Measurements from ENCODE around the gene CFL1. TPM values are rescaled to one million over a fixed set of nuclear protein-coding genes. Genes with fewer than 3 reads are reported as not detected.

Gene CFL1
- total and polyA plus RNA-seq, 10 of the 15 experiments (the other 5 are each of a cell fraction or from before 2014, with no cell fraction given) = 164 to 2,994 (median 1,500) TPM

DNA sequence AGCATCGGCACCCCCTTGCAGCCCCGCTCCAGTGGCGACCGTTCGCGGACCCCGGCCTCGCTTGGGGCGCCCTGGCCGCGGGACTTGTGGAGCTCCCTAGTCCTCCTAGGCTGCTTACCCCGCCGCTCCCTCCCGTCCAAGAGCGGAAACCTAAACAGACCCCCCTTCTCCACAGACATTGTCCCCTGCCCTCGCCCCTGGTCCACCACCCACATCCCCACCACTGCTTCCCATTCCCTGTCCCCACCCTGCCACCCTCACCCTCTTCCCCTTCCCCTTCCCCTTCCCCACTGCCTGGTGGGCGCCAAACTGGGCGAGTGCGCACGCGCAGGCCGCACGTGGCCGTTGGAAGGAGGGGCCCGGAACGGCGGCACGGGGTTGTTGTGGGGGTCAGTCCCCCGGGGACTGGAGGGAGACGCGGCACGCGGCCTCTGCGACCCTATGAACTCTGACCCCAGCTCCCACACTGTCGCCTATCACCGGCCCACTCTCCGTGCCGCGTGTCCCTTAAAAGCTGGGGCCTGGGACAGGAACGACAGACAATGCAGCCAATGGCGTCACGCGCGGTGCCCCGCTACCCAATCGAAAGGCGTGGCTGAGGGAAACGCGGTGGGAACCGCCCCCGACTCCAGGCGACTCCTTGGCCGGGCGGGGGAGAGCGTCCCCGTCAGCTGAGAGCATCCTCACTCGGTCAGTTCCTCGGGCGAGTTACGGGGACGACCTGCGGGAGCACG lies 24.5 kb downstream of the CFL1 start, which contains the start of gene SNX32 (continued):
- TF ChIP-seq, protein P1, sequence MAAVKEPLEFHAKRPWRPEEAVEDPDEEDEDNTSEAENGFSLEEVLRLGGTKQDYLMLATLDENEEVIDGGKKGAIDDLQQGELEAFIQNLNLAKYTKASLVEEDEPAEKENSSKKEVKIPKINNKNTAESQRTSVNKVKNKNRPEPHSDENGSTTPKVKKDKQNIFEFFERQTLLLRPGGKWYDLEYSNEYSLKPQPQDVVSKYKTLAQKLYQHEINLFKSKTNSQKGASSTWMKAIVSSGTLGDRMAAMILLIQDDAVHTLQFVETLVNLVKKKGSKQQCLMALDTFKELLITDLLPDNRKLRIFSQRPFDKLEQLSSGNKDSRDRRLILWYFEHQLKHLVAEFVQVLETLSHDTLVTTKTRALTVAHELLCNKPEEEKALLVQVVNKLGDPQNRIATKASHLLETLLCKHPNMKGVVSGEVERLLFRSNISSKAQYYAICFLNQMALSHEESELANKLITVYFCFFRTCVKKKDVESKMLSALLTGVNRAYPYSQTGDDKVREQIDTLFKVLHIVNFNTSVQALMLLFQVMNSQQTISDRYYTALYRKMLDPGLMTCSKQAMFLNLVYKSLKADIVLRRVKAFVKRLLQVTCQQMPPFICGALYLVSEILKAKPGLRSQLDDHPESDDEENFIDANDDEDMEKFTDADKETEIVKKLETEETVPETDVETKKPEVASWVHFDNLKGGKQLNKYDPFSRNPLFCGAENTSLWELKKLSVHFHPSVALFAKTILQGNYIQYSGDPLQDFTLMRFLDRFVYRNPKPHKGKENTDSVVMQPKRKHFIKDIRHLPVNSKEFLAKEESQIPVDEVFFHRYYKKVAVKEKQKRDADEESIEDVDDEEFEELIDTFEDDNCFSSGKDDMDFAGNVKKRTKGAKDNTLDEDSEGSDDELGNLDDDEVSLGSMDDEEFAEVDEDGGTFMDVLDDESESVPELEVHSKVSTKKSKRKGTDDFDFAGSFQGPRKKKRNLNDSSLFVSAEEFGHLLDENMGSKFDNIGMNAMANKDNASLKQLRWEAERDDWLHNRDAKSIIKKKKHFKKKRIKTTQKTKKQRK (IDR thresholded peaks at IDR 0.05; ENCODE audit: low read depth, low read length) = peak; percentile 36; the same call in 1 of the 2 replicates
- TF ChIP-seq EZH2 (IDR thresholded peaks at IDR 0.05; ENCODE audit: borderline replicate concordance, control insufficient read depth, low read depth, low read length) = no peak
- TF ChIP-seq, protein P2, sequence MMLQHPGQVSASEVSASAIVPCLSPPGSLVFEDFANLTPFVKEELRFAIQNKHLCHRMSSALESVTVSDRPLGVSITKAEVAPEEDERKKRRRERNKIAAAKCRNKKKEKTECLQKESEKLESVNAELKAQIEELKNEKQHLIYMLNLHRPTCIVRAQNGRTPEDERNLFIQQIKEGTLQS (IDR thresholded peaks at IDR 0.05; ENCODE audit: borderline replicate concordance, extremely low read depth, low read depth, low read length) = peak; percentile 68; the same call in 1 of the 2 replicates
- TF ChIP-seq DPF2 (IDR thresholded peaks at IDR 0.05) = peak; percentile 98
- TF ChIP-seq ESRRA (IDR thresholded peaks at IDR 0.05; ENCODE audit: low read length) = no peak
- no peak for TF ChIP-seq SPI1 (IDR thresholded peaks at IDR 0.05; ENCODE audit: borderline replicate concordance, insufficient read depth, low read depth, low read length)
- TF ChIP-seq, protein P3, sequence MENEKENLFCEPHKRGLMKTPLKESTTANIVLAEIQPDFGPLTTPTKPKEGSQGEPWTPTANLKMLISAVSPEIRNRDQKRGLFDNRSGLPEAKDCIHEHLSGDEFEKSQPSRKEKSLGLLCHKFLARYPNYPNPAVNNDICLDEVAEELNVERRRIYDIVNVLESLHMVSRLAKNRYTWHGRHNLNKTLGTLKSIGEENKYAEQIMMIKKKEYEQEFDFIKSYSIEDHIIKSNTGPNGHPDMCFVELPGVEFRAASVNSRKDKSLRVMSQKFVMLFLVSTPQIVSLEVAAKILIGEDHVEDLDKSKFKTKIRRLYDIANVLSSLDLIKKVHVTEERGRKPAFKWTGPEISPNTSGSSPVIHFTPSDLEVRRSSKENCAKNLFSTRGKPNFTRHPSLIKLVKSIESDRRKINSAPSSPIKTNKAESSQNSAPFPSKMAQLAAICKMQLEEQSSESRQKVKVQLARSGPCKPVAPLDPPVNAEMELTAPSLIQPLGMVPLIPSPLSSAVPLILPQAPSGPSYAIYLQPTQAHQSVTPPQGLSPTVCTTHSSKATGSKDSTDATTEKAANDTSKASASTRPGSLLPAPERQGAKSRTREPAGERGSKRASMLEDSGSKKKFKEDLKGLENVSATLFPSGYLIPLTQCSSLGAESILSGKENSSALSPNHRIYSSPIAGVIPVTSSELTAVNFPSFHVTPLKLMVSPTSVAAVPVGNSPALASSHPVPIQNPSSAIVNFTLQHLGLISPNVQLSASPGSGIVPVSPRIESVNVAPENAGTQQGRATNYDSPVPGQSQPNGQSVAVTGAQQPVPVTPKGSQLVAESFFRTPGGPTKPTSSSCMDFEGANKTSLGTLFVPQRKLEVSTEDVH (IDR thresholded peaks at IDR 0.05; ENCODE audit: low read depth, partially characterized antibody) = no peak
- no peak for TF ChIP-seq ETV6 (conservative IDR thresholded peaks at IDR 0.05 in 1 of 2, IDR thresholded peaks at IDR 0.05 in 1 of 2; ENCODE audit: borderline replicate concordance in 1 of 2, low read depth in 1 of 2)
- TF ChIP-seq, protein P4, sequence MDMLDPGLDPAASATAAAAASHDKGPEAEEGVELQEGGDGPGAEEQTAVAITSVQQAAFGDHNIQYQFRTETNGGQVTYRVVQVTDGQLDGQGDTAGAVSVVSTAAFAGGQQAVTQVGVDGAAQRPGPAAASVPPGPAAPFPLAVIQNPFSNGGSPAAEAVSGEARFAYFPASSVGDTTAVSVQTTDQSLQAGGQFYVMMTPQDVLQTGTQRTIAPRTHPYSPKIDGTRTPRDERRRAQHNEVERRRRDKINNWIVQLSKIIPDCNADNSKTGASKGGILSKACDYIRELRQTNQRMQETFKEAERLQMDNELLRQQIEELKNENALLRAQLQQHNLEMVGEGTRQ (IDR thresholded peaks at IDR 0.05; ENCODE audit: borderline replicate concordance, low read depth, low read length) = no peak; the same call in none of the 2 replicates
- TF ChIP-seq POLR2AphosphoS5 (IDR thresholded peaks at IDR 0.05; ENCODE audit: low read length) = no peak
- TF ChIP-seq RAD21 (IDR thresholded peaks at IDR 0.05; ENCODE audit: insufficient read depth, low read depth, low read length) = no peak
- TF ChIP-seq, protein P5, sequence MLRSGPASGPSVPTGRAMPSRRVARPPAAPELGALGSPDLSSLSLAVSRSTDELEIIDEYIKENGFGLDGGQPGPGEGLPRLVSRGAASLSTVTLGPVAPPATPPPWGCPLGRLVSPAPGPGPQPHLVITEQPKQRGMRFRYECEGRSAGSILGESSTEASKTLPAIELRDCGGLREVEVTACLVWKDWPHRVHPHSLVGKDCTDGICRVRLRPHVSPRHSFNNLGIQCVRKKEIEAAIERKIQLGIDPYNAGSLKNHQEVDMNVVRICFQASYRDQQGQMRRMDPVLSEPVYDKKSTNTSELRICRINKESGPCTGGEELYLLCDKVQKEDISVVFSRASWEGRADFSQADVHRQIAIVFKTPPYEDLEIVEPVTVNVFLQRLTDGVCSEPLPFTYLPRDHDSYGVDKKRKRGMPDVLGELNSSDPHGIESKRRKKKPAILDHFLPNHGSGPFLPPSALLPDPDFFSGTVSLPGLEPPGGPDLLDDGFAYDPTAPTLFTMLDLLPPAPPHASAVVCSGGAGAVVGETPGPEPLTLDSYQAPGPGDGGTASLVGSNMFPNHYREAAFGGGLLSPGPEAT (IDR thresholded peaks at IDR 0.05; ENCODE audit: low read depth) = peak; percentile 95
- TF ChIP-seq, protein P6, sequence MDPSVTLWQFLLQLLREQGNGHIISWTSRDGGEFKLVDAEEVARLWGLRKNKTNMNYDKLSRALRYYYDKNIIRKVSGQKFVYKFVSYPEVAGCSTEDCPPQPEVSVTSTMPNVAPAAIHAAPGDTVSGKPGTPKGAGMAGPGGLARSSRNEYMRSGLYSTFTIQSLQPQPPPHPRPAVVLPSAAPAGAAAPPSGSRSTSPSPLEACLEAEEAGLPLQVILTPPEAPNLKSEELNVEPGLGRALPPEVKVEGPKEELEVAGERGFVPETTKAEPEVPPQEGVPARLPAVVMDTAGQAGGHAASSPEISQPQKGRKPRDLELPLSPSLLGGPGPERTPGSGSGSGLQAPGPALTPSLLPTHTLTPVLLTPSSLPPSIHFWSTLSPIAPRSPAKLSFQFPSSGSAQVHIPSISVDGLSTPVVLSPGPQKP (IDR thresholded peaks at IDR 0.05; ENCODE audit: low read depth, low read length) = 0 out of 2 replicates have a peak, but pooled peaks have one; percentile 23
- TF ChIP-seq, protein P7, sequence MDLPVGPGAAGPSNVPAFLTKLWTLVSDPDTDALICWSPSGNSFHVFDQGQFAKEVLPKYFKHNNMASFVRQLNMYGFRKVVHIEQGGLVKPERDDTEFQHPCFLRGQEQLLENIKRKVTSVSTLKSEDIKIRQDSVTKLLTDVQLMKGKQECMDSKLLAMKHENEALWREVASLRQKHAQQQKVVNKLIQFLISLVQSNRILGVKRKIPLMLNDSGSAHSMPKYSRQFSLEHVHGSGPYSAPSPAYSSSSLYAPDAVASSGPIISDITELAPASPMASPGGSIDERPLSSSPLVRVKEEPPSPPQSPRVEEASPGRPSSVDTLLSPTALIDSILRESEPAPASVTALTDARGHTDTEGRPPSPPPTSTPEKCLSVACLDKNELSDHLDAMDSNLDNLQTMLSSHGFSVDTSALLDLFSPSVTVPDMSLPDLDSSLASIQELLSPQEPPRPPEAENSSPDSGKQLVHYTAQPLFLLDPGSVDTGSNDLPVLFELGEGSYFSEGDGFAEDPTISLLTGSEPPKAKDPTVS (IDR thresholded peaks at IDR 0.05; ENCODE audit: low read depth, low read length) = no peak

Measured in GM12878 (cell line).